Measurements from ENCODE around the gene ATP9B.

Gene ATP9B, protein sequence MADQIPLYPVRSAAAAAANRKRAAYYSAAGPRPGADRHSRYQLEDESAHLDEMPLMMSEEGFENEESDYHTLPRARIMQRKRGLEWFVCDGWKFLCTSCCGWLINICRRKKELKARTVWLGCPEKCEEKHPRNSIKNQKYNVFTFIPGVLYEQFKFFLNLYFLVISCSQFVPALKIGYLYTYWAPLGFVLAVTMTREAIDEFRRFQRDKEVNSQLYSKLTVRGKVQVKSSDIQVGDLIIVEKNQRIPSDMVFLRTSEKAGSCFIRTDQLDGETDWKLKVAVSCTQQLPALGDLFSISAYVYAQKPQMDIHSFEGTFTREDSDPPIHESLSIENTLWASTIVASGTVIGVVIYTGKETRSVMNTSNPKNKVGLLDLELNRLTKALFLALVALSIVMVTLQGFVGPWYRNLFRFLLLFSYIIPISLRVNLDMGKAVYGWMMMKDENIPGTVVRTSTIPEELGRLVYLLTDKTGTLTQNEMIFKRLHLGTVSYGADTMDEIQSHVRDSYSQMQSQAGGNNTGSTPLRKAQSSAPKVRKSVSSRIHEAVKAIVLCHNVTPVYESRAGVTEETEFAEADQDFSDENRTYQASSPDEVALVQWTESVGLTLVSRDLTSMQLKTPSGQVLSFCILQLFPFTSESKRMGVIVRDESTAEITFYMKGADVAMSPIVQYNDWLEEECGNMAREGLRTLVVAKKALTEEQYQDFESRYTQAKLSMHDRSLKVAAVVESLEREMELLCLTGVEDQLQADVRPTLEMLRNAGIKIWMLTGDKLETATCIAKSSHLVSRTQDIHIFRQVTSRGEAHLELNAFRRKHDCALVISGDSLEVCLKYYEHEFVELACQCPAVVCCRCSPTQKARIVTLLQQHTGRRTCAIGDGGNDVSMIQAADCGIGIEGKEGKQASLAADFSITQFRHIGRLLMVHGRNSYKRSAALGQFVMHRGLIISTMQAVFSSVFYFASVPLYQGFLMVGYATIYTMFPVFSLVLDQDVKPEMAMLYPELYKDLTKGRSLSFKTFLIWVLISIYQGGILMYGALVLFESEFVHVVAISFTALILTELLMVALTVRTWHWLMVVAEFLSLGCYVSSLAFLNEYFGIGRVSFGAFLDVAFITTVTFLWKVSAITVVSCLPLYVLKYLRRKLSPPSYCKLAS

DNA sequence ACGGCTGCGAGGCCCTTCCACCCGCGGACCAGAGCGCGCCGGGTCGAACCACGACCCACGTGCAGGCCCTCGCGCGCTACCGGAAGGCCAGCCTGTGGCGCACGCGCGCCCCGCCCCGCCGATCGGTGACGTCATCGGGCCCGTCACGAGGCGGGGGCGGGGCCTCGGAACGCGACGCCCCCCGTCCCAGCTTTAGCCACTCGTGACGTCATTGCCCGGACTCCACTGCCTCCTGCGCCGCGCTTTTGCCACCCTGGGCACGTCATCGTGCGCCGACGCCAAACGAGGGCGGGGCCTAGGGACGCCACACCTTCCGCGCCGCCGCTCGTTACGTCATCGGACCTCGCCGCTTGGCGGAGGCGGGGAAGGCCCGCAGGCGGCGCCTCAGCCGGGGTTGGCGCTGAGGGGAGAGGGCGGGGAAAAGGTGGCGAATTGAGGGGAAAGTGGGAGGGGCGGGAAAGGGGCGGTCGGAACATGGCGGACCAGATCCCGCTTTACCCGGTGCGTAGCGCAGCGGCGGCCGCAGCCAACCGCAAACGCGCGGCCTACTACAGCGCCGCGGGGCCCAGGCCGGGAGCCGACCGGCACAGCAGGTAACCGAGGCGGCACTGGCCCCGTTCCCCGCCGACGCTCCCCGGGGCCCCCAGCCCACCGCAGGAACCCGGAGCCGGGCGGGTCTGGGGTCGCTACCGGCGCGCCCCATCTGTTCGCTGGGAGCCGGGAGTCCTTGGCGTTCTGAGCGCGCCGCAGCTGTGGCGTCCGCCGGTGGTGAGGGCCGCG is at the start of gene ATP9B:
TSS of gene ATP9B (plus strand) at position 458 of the 780 bp plus-strand sequence. CDS start at position 475, 17 bp downstream.
- peak; percentile 96 to 97 for DNase-seq (ENCODE audit: low read depth in 2 of 2)

DNA sequence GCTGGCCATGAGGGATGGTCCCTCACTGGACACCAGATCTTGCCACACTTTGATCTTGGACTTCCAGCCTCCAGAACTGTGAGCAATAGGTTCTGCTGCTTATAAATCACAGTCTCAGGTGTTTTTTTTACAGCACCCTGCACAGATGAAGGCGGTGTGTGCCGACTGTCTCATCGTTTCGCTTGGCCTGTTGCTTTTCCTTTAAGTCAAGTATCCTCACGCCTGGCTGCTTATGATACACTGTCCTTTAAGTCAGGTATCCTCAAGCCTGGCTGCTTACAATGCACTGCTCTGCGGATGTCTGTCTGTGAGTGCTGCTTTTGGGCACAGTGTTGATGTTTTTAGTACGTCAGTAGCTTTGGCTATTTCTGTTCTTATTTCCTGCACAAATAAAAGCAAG is 49.3 kb upstream of the ATP9B start:
- DNase-seq (ENCODE audit: low read depth in 2 of 2): no peak

DNA sequence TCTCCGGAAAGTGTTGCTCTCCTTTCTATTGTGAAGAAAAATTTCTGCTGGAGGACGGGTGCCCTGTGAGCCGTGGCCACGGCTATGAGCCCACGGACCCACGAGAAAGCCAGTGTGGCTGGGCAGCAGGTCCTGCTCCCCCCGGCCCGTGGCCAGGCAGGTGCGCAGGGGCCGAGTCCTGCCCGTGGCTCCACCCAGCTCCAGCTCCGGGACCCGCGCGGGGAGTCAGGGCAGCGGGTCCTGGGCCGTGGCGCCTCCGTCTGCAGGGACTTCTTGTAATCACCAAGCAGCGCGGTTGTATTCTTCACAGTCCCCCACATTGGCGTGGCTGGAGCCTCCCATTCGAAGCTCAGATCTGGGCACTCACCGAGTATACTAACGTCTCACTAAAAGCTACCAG is 46.6 kb upstream of the ATP9B start:
- no peak for DNase-seq (ENCODE audit: low read depth in 2 of 2)

DNA sequence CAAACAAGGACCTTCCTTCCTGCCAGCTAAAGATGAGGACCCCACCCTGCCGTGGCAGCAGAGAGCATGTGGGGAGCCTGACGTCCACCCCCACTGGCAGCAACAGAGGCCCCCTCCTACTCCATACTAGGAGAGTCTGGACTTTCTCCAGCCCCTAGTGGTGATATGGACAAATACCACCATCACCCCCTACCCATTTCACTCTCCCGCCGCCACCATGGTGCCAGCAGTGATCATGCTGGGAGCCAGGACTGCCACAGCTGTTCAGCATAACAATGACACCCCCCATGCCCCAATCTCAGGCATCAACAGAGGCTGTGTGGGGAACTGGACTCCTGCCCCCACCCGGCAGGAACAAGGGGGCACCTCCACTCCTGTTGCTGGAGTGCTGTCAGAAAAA is 42.7 kb upstream of the ATP9B start:
- DNase-seq (ENCODE audit: low read depth in 2 of 2): no peak

GRCh38 chr18:79030680-79031079 is 38.5 kb upstream of the ATP9B start:
- DNase-seq (ENCODE audit: low read depth in 2 of 2): no peak

DNA sequence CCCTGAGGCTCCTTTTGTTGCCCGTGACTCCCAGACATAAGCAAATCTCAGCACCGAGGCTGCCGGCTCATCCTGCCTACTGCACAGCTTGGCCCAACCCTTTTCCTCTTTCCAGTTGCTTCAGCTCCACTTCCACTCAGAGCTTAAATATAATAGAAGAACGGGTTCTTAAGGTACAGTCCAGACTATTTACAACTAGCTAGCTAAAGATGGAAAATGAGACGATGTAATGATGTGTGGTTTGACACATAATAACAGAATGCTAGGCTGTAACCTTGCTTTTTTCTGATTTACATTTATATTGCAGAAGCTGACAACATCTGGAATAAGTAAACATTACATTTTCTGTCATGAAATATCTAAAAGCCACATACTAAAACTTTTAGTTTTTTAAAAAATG is 26.9 kb upstream of the ATP9B start:
- no peak for DNase-seq (ENCODE audit: low read depth in 2 of 2)

GRCh38 chr18:79043288-79043687 is 25.9 kb upstream of the ATP9B start:
- DNase-seq (ENCODE audit: low read depth in 2 of 2): no peak

DNA sequence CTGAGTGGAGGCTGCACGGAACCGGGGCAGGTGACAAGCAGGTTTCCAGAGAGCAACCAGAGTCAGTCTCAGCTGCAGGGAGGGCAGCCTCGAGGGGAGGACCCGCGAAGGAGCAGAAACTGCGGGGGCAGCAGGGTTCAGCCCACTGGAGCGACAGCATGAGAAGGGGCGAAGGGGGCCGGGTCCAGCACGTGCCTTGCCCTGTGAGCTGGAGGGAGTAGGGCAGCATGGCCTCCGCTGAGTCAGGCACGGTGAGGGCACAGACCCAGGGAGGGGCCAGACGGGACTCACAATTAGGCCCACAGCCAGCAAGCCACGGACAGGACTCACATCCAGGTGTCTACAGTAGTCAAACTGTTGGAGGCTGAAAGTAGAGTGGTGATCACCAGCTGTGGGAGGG is 22.7 kb upstream of the ATP9B start:
- DNase-seq (ENCODE audit: low read depth in 2 of 2): no peak

GRCh38 chr18:79047556-79048244 is 21.5 kb upstream of the ATP9B start:
- DNase-seq (ENCODE audit: low read depth in 2 of 2): no peak

DNA sequence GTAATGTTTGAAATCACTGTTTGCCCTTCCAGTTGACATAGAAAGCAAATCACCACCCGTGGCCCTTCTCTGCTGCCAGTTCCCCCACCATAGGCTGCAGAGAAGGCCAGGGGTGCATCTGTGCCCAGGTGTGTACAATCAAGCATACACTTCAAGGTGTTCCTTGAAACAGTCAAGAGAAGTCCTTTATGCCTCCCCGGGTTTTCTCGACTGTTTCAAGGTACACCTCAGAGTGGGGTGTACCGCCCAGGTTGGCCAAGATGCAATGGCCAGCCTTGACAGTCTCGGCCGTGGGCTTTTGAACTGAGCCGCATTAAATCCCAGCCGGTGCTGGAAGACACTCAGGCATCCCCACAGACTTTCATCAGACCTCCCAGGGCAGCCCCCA is 21.0 kb upstream of the ATP9B start:
- no peak for DNase-seq (ENCODE audit: low read depth in 2 of 2)

DNA sequence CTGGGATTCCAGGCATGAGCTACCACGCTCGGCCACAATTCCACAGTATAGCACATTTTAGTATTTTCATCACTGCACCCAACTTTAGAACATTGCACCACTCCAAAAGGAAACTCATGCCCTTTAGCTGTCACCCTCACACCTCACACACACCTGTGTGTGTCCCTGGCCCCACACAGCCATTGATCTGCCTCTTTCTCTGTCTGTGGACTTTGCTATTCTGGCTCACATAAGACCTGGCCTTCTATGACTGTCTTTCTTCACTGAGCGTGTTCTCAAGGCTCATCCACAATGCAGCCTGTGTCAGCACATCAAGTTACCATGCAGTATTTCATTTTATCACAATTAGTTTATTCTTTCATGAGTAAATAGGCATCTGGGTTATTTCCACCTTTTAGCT is 19.7 kb upstream of the ATP9B start:
- no peak for DNase-seq (ENCODE audit: low read depth in 2 of 2)

DNA sequence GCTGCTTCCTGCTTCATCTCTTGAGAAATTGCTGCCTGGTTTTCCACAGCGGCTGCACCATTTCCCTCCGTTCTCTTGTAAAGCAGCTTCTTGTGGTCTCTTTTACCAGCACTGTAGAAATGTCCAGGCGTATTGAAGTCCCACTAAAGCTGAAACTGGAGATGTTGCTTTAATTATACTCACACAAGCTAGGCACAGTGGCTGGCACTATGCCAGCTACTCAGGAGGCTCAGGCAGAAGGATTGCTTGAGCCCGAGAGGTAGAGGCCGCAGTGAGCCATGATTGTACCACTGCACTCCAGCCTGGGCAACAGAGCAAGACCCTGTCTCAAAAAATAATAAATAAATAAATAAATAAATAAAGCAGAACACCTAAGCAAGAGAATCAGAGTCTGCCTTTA is 19.2 kb upstream of the ATP9B start:
- DNase-seq (ENCODE audit: low read depth in 2 of 2): no peak

- no peak for DNase-seq (ENCODE audit: low read depth in 2 of 2)
Measured at GRCh38 chr18:79056827-79057367, 12.3 kb upstream of the ATP9B start.

DNA sequence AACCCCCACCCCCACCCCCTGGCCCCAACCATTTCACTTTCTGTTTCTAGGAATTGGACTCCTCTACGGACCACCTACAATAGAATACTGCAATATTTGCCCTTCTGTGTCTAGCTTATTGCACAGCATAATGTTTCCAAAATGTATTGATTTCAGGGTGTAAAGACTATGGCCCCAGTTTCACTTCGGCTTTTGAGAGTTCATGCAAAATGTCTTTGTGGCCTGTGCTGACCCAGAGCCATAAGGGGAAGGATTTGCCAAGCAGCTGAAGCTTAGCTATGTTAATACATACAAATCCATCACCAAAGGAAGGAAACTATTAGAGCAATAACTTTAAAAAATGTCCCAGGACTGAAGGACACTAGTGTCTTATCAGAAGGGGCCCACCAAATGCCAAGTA is 11.2 kb upstream of the ATP9B start:
- no peak for DNase-seq (ENCODE audit: low read depth in 2 of 2)

- no peak for DNase-seq (ENCODE audit: low read depth in 2 of 2)
Measured at GRCh38 chr18:79062806-79063205, 6.4 kb upstream of the ATP9B start.

- no peak for DNase-seq (ENCODE audit: low read depth in 2 of 2)
Measured at GRCh38 chr18:79064228-79064627, 5.0 kb upstream of the ATP9B start.

DNA sequence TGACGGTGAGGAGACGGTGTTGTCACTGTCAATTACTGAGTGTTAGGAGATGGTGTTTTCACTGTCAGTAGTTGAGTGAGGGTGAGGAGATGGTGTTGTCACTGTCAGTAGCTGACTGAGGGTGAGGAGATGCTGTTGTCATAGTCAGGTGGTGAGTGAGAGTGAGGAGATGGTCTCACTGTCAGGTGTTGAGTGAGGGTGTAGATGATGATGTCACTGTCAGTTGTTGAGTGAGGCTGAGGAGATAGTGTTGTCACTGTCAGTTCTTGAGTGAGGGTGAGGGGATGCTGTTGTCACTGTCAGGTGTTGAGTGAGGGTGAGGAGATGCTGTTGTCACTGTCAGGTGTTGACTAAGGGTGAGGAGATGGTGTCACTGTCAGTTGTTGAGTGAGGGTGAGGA is 3.4 kb upstream of the ATP9B start:
- DNase-seq (ENCODE audit: low read depth in 2 of 2): no peak

- no peak for DNase-seq (ENCODE audit: low read depth in 2 of 2)
Measured at GRCh38 chr18:79067611-79068010, 1.6 kb upstream of the ATP9B start.

DNA sequence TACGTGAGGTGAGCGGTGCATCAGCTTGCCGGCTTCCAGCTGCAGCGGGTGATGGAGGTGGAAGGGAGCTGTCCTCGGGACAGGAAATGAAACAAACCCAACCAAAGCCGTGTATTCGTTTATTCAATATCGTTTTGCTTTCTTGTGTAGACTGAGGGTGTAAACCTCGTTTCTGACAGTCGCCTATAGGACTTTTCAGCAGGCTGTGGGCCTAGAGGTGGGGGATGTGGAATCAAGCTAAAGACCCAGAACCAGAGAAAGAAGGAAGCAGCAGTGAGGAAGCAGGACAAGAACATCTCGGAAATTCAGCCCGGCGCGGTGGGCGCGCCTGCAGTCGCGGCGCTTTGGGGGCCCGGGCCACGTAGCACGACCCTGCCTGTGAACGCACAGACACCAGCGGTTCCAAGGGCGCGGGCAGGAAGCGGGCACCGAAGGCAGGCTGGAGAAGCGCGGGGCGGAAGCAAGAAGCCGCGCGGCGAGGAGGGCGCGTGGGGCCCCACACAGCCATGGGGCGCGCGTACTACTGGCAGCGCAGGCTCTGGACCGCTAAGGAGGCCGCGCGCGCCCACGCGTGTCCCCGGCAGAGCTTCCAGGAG is 755 bp upstream of the ATP9B start:
- DNase-seq (ENCODE audit: low read depth in 2 of 2): no peak

DNA sequence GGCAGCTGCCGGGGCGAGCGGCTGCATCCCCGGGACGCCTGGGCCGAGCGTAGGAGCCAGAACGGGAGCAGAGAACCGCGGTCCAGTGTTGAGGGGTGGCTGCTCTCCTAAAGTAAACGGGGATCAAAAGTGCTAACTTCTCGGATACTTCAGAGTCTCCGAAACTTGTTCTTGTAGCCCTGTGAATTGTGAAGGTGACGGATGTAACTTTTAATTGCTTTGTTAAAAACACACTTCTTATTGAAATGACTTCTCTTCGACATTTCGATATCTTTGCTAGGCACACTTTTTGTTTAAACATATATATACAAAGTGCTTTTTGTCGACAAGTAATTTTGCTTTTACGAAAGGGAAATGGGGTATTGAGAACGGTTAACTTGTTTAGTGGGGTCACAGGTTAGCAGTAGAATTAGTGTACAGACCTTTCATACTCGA is 540 bp downstream of the ATP9B start:
- DNase-seq (ENCODE audit: low read depth in 2 of 2): no peak

All from fibroblast of skin of left quadriceps (primary cell).